NCI-H2171 (cell line): ENCODE results near the gene KCNJ16.
A peak's percentile ranks its signal among the peaks of the same experiment; 100 is the strongest.
"Not testable (repeated sequence)": the region's sequence is repeated elsewhere in the genome, so short reads cannot be mapped to it uniquely, and the experiment has no call there.

Experiments
- DNase-seq: peaks from one replicate; lab custom pipeline; 2025; lab: John Stamatoyannopoulos, UW

Gene KCNJ16

GRCh38 chr17:70074956-70075355 lies at the start of gene KCNJ16:
Gene KCNJ16 (plus strand): TSS chr17:70075225. CDS start chr17:70132088, 56,863 bp downstream.
- no peak for DNase-seq

- no peak for DNase-seq
Observed at GRCh38 chr17:70028397-70028796, 46.6 kb upstream of the KCNJ16 start.

- no peak for DNase-seq
Observed at GRCh38 chr17:70028978-70029767, 45.9 kb upstream of the KCNJ16 start.

- no peak for DNase-seq
Observed at GRCh38 chr17:70030371-70030770, 44.7 kb upstream of the KCNJ16 start.

- DNase-seq, result no peak
Observed at GRCh38 chr17:70031341-70031740, 43.7 kb upstream of the KCNJ16 start.

- DNase-seq, result no peak
Observed at GRCh38 chr17:70033165-70033564, 41.9 kb upstream of the KCNJ16 start.

GRCh38 chr17:70034158-70034557 lies 40.9 kb upstream of the KCNJ16 start:
- no peak for DNase-seq

- DNase-seq, result peak; percentile 71
Observed at GRCh38 chr17:70037498-70037897, 37.5 kb upstream of the KCNJ16 start.

GRCh38 chr17:70040336-70040735 lies 34.7 kb upstream of the KCNJ16 start:
- no peak for DNase-seq

GRCh38 chr17:70041061-70041460 lies 34.0 kb upstream of the KCNJ16 start:
- DNase-seq, result no peak

- no peak for DNase-seq
Observed at GRCh38 chr17:70041540-70041939, 33.5 kb upstream of the KCNJ16 start.

GRCh38 chr17:70045780-70046179 lies 29.2 kb upstream of the KCNJ16 start:
- not testable (repeated sequence) for DNase-seq

- DNase-seq, result no peak
Observed at GRCh38 chr17:70047619-70048419, 27.2 kb upstream of the KCNJ16 start.

GRCh38 chr17:70049801-70050591 lies 25.0 kb upstream of the KCNJ16 start:
- DNase-seq, result no peak

- no peak for DNase-seq
Observed at GRCh38 chr17:70050931-70051330, 24.1 kb upstream of the KCNJ16 start.

- DNase-seq, result no peak
Observed at GRCh38 chr17:70053241-70054234, 21.5 kb upstream of the KCNJ16 start.

- no peak for DNase-seq
Observed at GRCh38 chr17:70055000-70055399, 20.0 kb upstream of the KCNJ16 start.

GRCh38 chr17:70059071-70059470 lies 16.0 kb upstream of the KCNJ16 start:
- DNase-seq, result no peak

- DNase-seq, result no peak
Observed at GRCh38 chr17:70059649-70060048, 15.4 kb upstream of the KCNJ16 start.

GRCh38 chr17:70060415-70060814 lies 14.6 kb upstream of the KCNJ16 start:
- DNase-seq, result peak; percentile 74

GRCh38 chr17:70067134-70067533 lies 7.9 kb upstream of the KCNJ16 start:
- no peak for DNase-seq
